Mesenchymal stem cell (in vitro differentiated cells and primary cell): ENCODE data around the gene AKR1E2.

Experiments used
- DNase-seq: peaks from one replicate; pipeline ENCODE4 v3.0.0-alpha.2; 2013
- H2AFZ ChIP-seq: one replicate; pipeline ENCODE4 v1.6.1; 2013; ENCODE audit warnings: low read depth, mild to moderate bottlenecking, control low read depth, inconsistent platforms, low read length, moderate library complexity
- H2AK5ac ChIP-seq: 2 replicates; pipeline ENCODE4 v1.6.1; 2013; ENCODE audit warnings: low read length, moderate library complexity, mild to moderate bottlenecking, inconsistent platforms; ENCODE audit not compliant: severe bottlenecking
- H2BK120ac ChIP-seq: one replicate; pipeline ENCODE4 v1.6.1; 2013; ENCODE audit warnings: low read depth, mild to moderate bottlenecking, inconsistent platforms, low read length, moderate library complexity
- H2BK12ac ChIP-seq, 2 experiments: one replicate each; pipeline ENCODE4 v1.6.1; 2013; ENCODE audit warnings: inconsistent platforms in 2 of 2, low read length in 2 of 2, mild to moderate bottlenecking in 2 of 2, moderate library complexity in 2 of 2, control low read depth in 1 of 2
- H2BK15ac ChIP-seq: one replicate; pipeline ENCODE4 v1.6.1; 2013; ENCODE audit warnings: mild to moderate bottlenecking, low read depth, inconsistent platforms; ENCODE audit not compliant: poor library complexity, severe bottlenecking
- H2BK5ac ChIP-seq: 2 replicates; pipeline ENCODE4 v1.6.1; 2013; ENCODE audit warnings: low read depth, mild to moderate bottlenecking, low read length, control low read depth, inconsistent platforms; ENCODE audit not compliant: poor library complexity, severe bottlenecking
- H3K14ac ChIP-seq, 2 experiments: one replicate each; pipeline ENCODE4 v1.6.1; 2013; ENCODE audit warnings: inconsistent platforms in 2 of 2, low read length in 2 of 2, control low read depth in 1 of 2, mild to moderate bottlenecking in 1 of 2, moderate library complexity in 1 of 2
- H3K18ac ChIP-seq, 2 experiments: one replicate each; pipeline ENCODE4 v1.6.1; 2013; ENCODE audit warnings: inconsistent platforms in 2 of 2, low read length in 2 of 2, control low read depth in 1 of 2, low read depth in 1 of 2, mild to moderate bottlenecking in 1 of 2
- H3K23ac ChIP-seq, 2 experiments: one replicate each; pipeline ENCODE4 v1.6.1; 2013; ENCODE audit warnings: inconsistent platforms in 2 of 2, low read length in 2 of 2, mild to moderate bottlenecking in 2 of 2, moderate library complexity in 2 of 2, control low read depth in 1 of 2
- H3K27ac ChIP-seq: 2 replicates; pipeline ENCODE4 v1.5.1; 2013; ENCODE audit warnings: mild to moderate bottlenecking, moderate library complexity, low read length, control low read depth, inconsistent platforms; ENCODE audit not compliant: poor library complexity, severe bottlenecking
- H3K27me3 ChIP-seq, 2 experiments: 2 replicates each; pipeline versions ENCODE4 v1.6.1 to v1.7.0; 2013; ENCODE audit warnings: low read length in 2 of 2, mild to moderate bottlenecking in 2 of 2, moderate library complexity in 2 of 2, control low read depth in 1 of 2, inconsistent platforms in 1 of 2; ENCODE audit not compliant: control insufficient read depth in 1 of 2, insufficient read depth in 1 of 2
- H3K36me3 ChIP-seq, 2 experiments: 2 replicates each; pipeline versions ENCODE4 v1.6.1 to v1.7.0; 2013; ENCODE audit warnings: low read length in 2 of 2, control low read depth in 1 of 2, inconsistent platforms in 1 of 2, low read depth in 1 of 2, mild to moderate bottlenecking in 1 of 2; ENCODE audit not compliant: insufficient read depth in 2 of 2, control insufficient read depth in 1 of 2
- H3K4ac ChIP-seq, 2 experiments: one replicate each; pipeline ENCODE4 v1.6.1; 2013; ENCODE audit warnings: inconsistent platforms in 2 of 2, low read length in 2 of 2, mild to moderate bottlenecking in 2 of 2, moderate library complexity in 2 of 2, control low read depth in 1 of 2, low read depth in 1 of 2
- H3K4me1 ChIP-seq: 2 replicates; pipeline ENCODE4 v1.6.1; 2013; ENCODE audit warnings: low read depth, low read length, control low read depth; ENCODE audit not compliant: control insufficient read depth, insufficient read depth
- H3K4me2 ChIP-seq: 2 replicates; pipeline ENCODE4 v1.6.1; 2013; ENCODE audit warnings: low read length, mild to moderate bottlenecking, inconsistent platforms; ENCODE audit not compliant: poor library complexity, severe bottlenecking
- H3K4me3 ChIP-seq, 2 experiments: 2 replicates each; pipeline versions ENCODE4 v1.5.1 to v1.7.0; 2013; ENCODE audit warnings: low read length in 2 of 2, mild to moderate bottlenecking in 2 of 2, control low read depth in 1 of 2, low read depth in 1 of 2; ENCODE audit not compliant: insufficient read depth in 1 of 2
- H3K79me1 ChIP-seq: replicated peaks from 2 replicates; pipeline ENCODE4 v1.6.1; 2013; ENCODE audit warnings: mild to moderate bottlenecking, control low read depth, low read length, inconsistent platforms; ENCODE audit not compliant: poor library complexity, severe bottlenecking
- H3K9ac ChIP-seq: 2 replicates; pipeline ENCODE4 v1.7.0; 2013; ENCODE audit warnings: mild to moderate bottlenecking, low read length, moderate library complexity
- H3K9me3 ChIP-seq: 2 replicates; pipeline ENCODE4 v1.7.0; 2013; ENCODE audit warnings: mild to moderate bottlenecking, low read length; ENCODE audit not compliant: control insufficient read depth
- H4K8ac ChIP-seq: one replicate; pipeline ENCODE4 v1.6.1; 2013; ENCODE audit warnings: inconsistent platforms, mild to moderate bottlenecking, low read length, moderate library complexity
- H4K91ac ChIP-seq: one replicate; pipeline ENCODE4 v1.6.1; 2013; ENCODE audit warnings: mild to moderate bottlenecking, low read length, inconsistent platforms
- WGBS: methylation state at CpG from one replicate; pipeline ENCODE4 v1.1.7; 2013; ENCODE audit warnings: mixed read lengths; 5-methylcytosine and 5-hydroxymethylcytosine counted together

Gene AKR1E2

DNA sequence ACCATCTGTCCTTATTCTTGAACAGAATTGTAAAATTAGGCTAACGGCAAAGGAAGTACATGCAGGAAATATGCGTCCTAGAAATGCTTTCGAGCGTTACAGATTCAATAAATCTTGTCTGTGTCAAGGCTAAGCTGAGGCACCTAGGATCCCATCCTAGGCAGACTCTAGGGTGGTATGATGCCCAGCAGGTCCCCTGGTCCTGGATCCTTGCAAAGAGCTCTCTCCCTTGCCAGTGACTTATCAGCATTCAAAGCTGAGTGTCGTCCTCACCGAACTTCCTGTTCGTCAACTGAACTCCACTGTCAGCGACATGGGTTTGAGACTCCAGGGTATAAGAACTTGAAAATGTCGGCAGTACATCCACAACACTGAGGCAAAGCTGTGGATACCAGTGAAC lies 61.5 kb downstream of the AKR1E2 start:
- WGBS: 84% methylated on average over 9 of the region's 9 CpGs
- Histone ChIP-seq H3K9ac (no peak overlapping the region), H3K27me3 (no peaks in the 10 kb centered on the region), H4K8ac (no peak overlapping the region), H2BK5ac (no peak overlapping the region), H4K91ac (no peak overlapping the region), H2BK120ac (no peak overlapping the region), H3K4me1 (no peaks in the 10 kb centered on the region), H3K4me2 (no peak overlapping the region), H3K4me3 (no peak overlapping the region), H3K9me3 (no peaks in the 10 kb centered on the region), H3K14ac (no peak overlapping the region), H3K27ac (no peak overlapping the region), H3K36me3 (no peaks in the 10 kb centered on the region), H3K4ac (peak overlapping the region in 1 of 2 experiments; percentile 27), H3K79me1 (no peaks in the 10 kb centered on the region), H2AK5ac (no peak overlapping the region), H2AFZ (no peak overlapping the region), H3K18ac (no peak overlapping the region), H2BK12ac (peak overlapping the region in 1 of 2 experiments; percentile 15), H3K23ac (no peak overlapping the region), H2BK15ac (no peak overlapping the region)
- DNase-seq: no peak

DNA sequence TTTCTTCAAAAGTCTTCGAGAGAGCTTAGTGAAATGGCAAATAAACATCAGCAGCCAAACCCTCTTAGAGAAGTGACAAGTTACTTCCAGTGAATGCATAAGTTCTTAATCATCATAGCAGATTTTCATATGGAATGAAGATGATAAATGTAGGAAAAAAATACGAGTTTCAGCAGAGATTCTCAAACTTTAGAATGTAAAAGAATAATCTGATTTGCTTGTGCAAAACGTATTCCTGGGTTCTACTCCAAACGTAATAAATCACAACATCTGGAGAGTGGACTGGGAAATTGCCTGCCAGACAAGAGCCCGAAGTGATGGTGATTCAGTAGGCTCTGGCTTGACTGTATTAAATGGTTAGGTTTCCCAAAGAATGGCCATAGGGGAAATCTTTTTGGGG lies 62.2 kb downstream of the AKR1E2 start:
- H3K23ac ChIP-seq: no peak overlapping the region
- no peak overlapping the region for H3K4ac ChIP-seq
- no peaks in the 10 kb centered on the region for H3K79me1 ChIP-seq
- no peak overlapping the region for H3K4me3 ChIP-seq
- no peak overlapping the region for H3K14ac ChIP-seq
- H3K36me3 ChIP-seq: no peaks in the 10 kb centered on the region
- DNase-seq: no peak
- no peak overlapping the region for H2AFZ ChIP-seq
- H2BK5ac ChIP-seq: no peak overlapping the region
- H3K4me1 ChIP-seq: no peaks in the 10 kb centered on the region
- H3K27ac ChIP-seq: no peak overlapping the region
- no peak overlapping the region for H2BK15ac ChIP-seq
- no peak overlapping the region for H2AK5ac ChIP-seq
- H3K27me3 ChIP-seq: no peaks in the 10 kb centered on the region
- no peak overlapping the region for H4K91ac ChIP-seq
- H3K4me2 ChIP-seq: no peak overlapping the region
- no peak overlapping the region for H3K9ac ChIP-seq
- H3K9me3 ChIP-seq: no peaks in the 10 kb centered on the region
- H3K18ac ChIP-seq: no peak overlapping the region
- no peak overlapping the region for H2BK12ac ChIP-seq
- H4K8ac ChIP-seq: no peak overlapping the region
- WGBS: 56% methylated on average over 3 of the region's 5 CpGs
- no peak overlapping the region for H2BK120ac ChIP-seq

DNA sequence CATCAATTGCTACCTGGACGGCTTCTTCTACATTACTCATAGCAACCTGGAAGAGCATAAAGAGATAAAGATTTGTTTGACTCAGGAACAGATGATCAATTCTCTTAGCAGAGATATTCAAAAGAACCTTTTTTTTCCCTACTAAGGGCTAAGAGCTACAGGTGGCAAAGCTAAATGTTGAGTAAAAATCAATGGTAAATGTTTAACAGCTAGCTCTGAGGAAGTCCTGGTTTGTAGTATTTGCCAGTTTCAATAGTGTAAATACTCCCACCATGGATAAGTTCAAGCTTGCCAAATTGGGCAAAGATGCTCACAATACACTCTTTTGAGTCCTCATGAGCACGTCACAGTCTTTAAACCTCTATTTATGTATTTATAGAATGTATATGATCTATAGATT lies 64.0 kb downstream of the AKR1E2 start:
- Histone ChIP-seq H4K8ac (no peak overlapping the region), H3K4me3 (no peak overlapping the region), H3K27ac (no peak overlapping the region), H3K9me3 (no peaks in the 10 kb centered on the region), H2AK5ac (no peak overlapping the region), H3K4ac (no peak overlapping the region), H2AFZ (no peak overlapping the region), H3K27me3 (no peaks in the 10 kb centered on the region), H3K23ac (no peak overlapping the region), H3K9ac (no peak overlapping the region), H3K14ac (no peak overlapping the region), H4K91ac (no peak overlapping the region), H3K4me1 (no peaks in the 10 kb centered on the region), H3K4me2 (no peak overlapping the region), H2BK5ac (no peak overlapping the region), H3K36me3 (no peaks in the 10 kb centered on the region), H2BK15ac (no peak overlapping the region), H3K18ac (no peak overlapping the region), H2BK120ac (no peak overlapping the region), H3K79me1 (no peaks in the 10 kb centered on the region), H2BK12ac (no peak overlapping the region)
- WGBS: no CpG with 5 or more reads among the region's 2 CpGs
- no peak for DNase-seq

DNA sequence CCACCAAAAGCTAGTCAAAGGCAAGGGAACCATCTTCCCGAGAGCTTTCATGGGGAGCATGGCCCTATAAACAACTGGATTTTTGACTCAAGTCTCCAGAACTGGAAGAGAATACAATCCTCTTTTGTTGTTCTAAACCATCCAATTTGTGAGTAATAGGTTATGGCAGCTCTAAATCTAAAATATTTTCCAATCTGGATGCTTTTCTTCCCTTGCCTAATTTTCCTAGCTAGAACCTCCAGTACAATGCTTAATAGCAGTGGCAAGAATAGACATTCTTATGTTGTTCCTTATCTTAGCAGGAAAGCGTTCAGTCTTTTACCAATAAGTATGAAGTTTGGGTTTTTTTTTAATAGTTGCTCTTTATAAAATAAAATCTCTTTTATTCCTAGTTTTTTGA lies 66.7 kb downstream of the AKR1E2 start:
- 100% methylated on average over 1 of the region's 2 CpGs for WGBS

More for the DNA sequence above, 66.7 kb downstream of the AKR1E2 start:
- Histone ChIP-seq H2AFZ (no peak overlapping the region), H2BK5ac (no peak overlapping the region), H4K91ac (no peak overlapping the region), H3K14ac (no peak overlapping the region), H3K9me3 (no peaks in the 10 kb centered on the region), H3K4ac (no peak overlapping the region), H3K4me1 (no peaks in the 10 kb centered on the region), H3K27me3 (no peaks in the 10 kb centered on the region), H2BK12ac (no peak overlapping the region), H2BK15ac (no peak overlapping the region), H4K8ac (no peak overlapping the region), H2AK5ac (no peak overlapping the region), H3K18ac (no peak overlapping the region), H3K4me3 (no peak overlapping the region), H3K4me2 (no peak overlapping the region), H3K23ac (no peak overlapping the region), H2BK120ac (no peak overlapping the region), H3K79me1 (no peaks in the 10 kb centered on the region), H3K27ac (no peak overlapping the region), H3K9ac (no peak overlapping the region), H3K36me3 (no peaks in the 10 kb centered on the region)
- DNase-seq: no peak
